Measurements from ENCODE around the gene VPS13D. TPM values are rescaled to one million over a fixed set of nuclear protein-coding genes. Genes with fewer than 3 reads are reported as not detected.
A peak's percentile ranks its signal among the peaks of the same experiment; 100 is the strongest.

Gene VPS13D
- total and polyA plus RNA-seq, 2 donors (not counting 3 experiments of a cell fraction or from before 2014, with no cell fraction given): 13.6 to 48.5 TPM

DNA sequence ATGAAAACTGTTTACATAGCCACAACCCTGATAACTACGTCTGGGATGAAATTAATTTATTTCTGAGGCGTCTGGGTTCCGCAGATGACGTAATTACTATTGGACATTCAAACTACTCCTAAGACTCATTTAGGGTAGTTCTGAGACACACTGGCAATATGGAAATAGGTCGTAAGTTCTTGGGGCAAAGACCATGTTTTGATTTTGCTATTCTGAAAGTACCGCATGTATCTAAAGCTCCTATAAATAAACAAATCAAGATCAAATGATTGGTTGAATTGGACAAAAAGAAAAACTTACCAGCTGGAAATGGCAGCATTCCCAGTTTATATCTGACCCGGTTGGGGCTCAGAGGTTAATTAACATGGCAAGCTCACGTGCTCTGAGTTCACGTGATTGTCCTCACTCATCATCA lies 313.9 kb downstream of the VPS13D start:
- no peak for TF ChIP-seq JUN (IDR thresholded peaks at IDR 0.05; ENCODE audit: borderline replicate concordance, insufficient read depth, insufficient read length, low read depth)
- no peak for TF ChIP-seq EZH2 (IDR thresholded peaks at IDR 0.05; ENCODE audit: borderline replicate concordance, low read depth, low read length, severe bottlenecking)
- TF ChIP-seq POLR2A (IDR thresholded peaks at IDR 0.05; ENCODE audit: low read depth, low read length): no peak
- no peak for TF ChIP-seq MYC (IDR thresholded peaks at IDR 0.05; ENCODE audit: low read depth, low read length)
- TF ChIP-seq, protein P1, sequence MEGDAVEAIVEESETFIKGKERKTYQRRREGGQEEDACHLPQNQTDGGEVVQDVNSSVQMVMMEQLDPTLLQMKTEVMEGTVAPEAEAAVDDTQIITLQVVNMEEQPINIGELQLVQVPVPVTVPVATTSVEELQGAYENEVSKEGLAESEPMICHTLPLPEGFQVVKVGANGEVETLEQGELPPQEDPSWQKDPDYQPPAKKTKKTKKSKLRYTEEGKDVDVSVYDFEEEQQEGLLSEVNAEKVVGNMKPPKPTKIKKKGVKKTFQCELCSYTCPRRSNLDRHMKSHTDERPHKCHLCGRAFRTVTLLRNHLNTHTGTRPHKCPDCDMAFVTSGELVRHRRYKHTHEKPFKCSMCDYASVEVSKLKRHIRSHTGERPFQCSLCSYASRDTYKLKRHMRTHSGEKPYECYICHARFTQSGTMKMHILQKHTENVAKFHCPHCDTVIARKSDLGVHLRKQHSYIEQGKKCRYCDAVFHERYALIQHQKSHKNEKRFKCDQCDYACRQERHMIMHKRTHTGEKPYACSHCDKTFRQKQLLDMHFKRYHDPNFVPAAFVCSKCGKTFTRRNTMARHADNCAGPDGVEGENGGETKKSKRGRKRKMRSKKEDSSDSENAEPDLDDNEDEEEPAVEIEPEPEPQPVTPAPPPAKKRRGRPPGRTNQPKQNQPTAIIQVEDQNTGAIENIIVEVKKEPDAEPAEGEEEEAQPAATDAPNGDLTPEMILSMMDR (IDR thresholded peaks at IDR 0.05; ENCODE audit: extremely low read depth in 1 of 2, insufficient read depth in 1 of 2, low read depth in 1 of 2, low read length in 2 of 2): no peak
- TF ChIP-seq, protein P2, sequence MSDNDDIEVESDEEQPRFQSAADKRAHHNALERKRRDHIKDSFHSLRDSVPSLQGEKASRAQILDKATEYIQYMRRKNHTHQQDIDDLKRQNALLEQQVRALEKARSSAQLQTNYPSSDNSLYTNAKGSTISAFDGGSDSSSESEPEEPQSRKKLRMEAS (IDR thresholded peaks at IDR 0.05; ENCODE audit: insufficient read depth, insufficient read length): no peak
- TF ChIP-seq FOS (IDR thresholded peaks at IDR 0.05; ENCODE audit: borderline replicate concordance, insufficient read depth, low read length): no peak
- TF ChIP-seq POLR2AphosphoS5 (IDR thresholded peaks at IDR 0.05; ENCODE audit: insufficient read depth, low read depth, low read length): no peak
- no peak for TF ChIP-seq GATA2 (IDR thresholded peaks at IDR 0.05; ENCODE audit: insufficient read depth, insufficient read length, low read depth, low read length)
- Histone ChIP-seq H3K9me1 (replicated peaks; ENCODE audit: control insufficient read depth, extremely low read depth, insufficient read depth, low read length) (no peaks in the 10 kb centered on the region), H3K4me2 (ENCODE audit: insufficient read depth, low read length) (no peak overlapping the region), H3K27ac (ENCODE audit: insufficient read depth, low read depth, low read length) (no peak overlapping the region), H3K27me3 (ENCODE audit: control insufficient read depth in 2 of 2, insufficient read depth in 2 of 2, low read length in 2 of 2) (no peaks in the 10 kb centered on the region), H3K79me2 (ENCODE audit: control insufficient read depth, insufficient read depth, low read length) (no peaks in the 10 kb centered on the region), H4K20me1 (replicated peaks; ENCODE audit: control insufficient read depth, extremely low read depth, insufficient read depth, low read length) (no peaks in the 10 kb centered on the region), H3K36me3 (ENCODE audit: control insufficient read depth in 2 of 2, extremely low read depth in 1 of 2, insufficient read depth in 2 of 2, low read length in 2 of 2) (no peaks in the 10 kb centered on the region), H3K9me3 (replicated peaks; ENCODE audit: control insufficient read depth, insufficient read depth, low read length) (no peaks in the 10 kb centered on the region), H3K4me1 (ENCODE audit: control insufficient read depth, extremely low read depth, insufficient read depth, low read length) (peaks cover 24% of the 10 kb centered on the region), H3K9ac (replicated peaks; ENCODE audit: extremely low read depth, insufficient read depth, low read length) (no peak overlapping the region), H2AFZ (ENCODE audit: low read depth, low read length) (no peak overlapping the region), H3K4me3 (replicated peaks in 1 of 3; ENCODE audit: insufficient read depth in 1 of 3, low read depth in 1 of 3, low read length in 3 of 3) (no peak overlapping the region)
- CTCF ChIA-PET: no interaction called here
- intact Hi-C loops (cut with micrococcal nuclease) (loop anchor here (5.0 kb wide), 1 partner anchor 54 kb away; no protein-coding TSS in a partner anchor), dilution Hi-C loops (cut with MboI; ENCODE audit: extremely low pct_ligation_motif_present, low sequenced_read_pairs) (no loop called here)
- BruUV-seq (replicated peaks): no TSS peak
- FAIRE-seq (no peak), DNase-seq (ENCODE audit: low read depth, low spot score) (peak; percentile 37)
- POLR2A ChIA-PET: interaction anchor here (1.0 kb wide), 1 partner anchor 110 kb away, joined by 3 read pairs; no protein-coding TSS in a partner anchor

Data from endothelial cell of umbilical vein (primary cell).